ENCODE measurements around the gene EGLN3. TPM values are rescaled to one million over a fixed set of nuclear protein-coding genes. Genes with fewer than 3 reads are reported as not detected.
"Not testable (repeated sequence)": the region's sequence is repeated elsewhere in the genome, so short reads cannot be mapped to it uniquely, and the experiment has no call there.

EGLN3 gene
- total and polyA plus RNA-seq, 2 experiments from 2014 or later, result 26.6 to 33.1 TPM

DNA sequence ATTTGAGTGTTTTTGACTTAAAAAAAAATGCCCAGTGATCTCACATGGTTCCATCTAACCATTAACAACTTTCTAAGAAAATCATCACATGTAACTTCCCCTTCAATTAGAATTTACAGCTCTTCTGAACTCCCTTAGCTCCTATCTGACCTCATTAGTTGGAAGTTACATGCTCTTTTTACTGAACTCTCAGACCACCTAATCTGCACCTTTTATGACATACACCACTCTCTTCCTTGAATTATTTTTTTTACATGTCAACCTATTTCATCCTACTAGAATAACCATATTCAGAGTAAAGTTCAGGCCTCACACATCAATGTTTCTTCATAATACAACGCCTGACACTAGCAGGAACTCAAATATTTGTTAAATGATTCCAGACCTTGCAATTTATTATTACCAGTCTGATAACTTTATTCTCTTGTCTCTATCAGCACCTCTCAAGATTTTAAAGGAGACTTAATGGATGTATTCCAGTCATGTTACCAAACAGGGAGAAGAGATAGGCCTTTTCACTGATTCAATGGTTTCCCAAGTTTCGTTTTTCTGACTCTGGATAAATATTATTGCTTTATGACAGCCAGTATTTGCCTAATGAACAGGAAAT lies 21.0 kb downstream of the EGLN3 start:
- TF ChIP-seq, protein P1, sequence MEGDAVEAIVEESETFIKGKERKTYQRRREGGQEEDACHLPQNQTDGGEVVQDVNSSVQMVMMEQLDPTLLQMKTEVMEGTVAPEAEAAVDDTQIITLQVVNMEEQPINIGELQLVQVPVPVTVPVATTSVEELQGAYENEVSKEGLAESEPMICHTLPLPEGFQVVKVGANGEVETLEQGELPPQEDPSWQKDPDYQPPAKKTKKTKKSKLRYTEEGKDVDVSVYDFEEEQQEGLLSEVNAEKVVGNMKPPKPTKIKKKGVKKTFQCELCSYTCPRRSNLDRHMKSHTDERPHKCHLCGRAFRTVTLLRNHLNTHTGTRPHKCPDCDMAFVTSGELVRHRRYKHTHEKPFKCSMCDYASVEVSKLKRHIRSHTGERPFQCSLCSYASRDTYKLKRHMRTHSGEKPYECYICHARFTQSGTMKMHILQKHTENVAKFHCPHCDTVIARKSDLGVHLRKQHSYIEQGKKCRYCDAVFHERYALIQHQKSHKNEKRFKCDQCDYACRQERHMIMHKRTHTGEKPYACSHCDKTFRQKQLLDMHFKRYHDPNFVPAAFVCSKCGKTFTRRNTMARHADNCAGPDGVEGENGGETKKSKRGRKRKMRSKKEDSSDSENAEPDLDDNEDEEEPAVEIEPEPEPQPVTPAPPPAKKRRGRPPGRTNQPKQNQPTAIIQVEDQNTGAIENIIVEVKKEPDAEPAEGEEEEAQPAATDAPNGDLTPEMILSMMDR (IDR thresholded peaks at IDR 0.05; ENCODE audit: low read depth, low read length), result no peak
- Histone ChIP-seq H3K27me3 (no peaks in the 10 kb centered on the region), H3K4me1 (ENCODE audit: low read depth) (peaks cover 20% of the 10 kb centered on the region), H3K9me3 (ENCODE audit: low read depth) (no peaks in the 10 kb centered on the region), H3K4me3 (no peak overlapping the region), H3K27ac (no peak overlapping the region), H3K36me3 (peaks cover 17% of the 10 kb centered on the region)
- no peak for DNase-seq (ENCODE audit: low read depth in 1 of 2, low spot score in 1 of 2)

DNA sequence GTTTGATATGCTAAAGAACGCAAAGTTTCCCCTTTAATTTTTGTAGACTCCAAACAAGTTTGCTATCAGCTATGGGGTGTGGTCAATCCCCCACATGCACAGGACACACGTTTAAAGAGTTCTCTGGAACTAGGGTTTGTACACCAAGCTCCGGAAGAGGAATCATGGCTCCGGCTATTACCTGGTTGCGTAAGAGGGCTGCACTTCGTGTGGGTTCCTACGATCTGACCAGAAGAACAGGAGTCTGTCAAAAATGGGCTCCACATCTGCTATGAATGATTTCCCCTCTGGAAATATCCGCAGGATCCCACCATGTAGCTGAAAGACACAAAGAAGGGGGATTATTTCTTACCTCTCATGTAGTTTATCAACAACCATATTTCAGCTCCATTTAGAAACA lies 22.0 kb downstream of the EGLN3 start:
- no peak overlapping the region for H3K4me3 ChIP-seq
- TF ChIP-seq, protein P1 (IDR thresholded peaks at IDR 0.05; ENCODE audit: low read depth, low read length), result no peak
- H3K27me3 ChIP-seq, result no peaks in the 10 kb centered on the region
- peaks cover 24% of the 10 kb centered on the region for H3K36me3 ChIP-seq
- no peak for DNase-seq (ENCODE audit: low read depth in 1 of 2, low spot score in 1 of 2)
- H3K27ac ChIP-seq, result no peak overlapping the region
- H3K4me1 ChIP-seq (ENCODE audit: low read depth), result peaks cover 17% of the 10 kb centered on the region
- H3K9me3 ChIP-seq (ENCODE audit: low read depth), result no peaks in the 10 kb centered on the region

DNA sequence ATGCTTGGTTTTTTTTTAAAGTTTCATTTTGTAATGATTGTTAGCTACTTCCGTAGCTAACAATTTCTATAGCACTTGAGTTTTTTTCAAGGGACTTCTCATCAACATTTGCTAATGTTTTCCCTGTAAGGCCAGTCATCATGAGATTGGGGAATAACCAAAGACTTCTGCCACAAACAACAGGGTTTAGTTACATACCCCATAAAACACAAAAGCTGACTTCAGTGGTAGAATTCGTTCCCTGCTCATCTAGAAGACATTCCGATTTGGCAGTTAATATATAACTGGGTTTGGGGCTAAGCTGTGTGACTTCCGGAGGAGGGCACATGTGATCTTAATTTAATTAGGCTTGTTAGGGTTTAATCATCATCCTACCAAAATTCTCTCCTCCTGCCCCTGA lies 22.9 kb downstream of the EGLN3 start:
- H3K4me1 ChIP-seq (ENCODE audit: low read depth), result peaks cover 8% of the 10 kb centered on the region
- H3K27ac ChIP-seq, result no peak overlapping the region
- no peaks in the 10 kb centered on the region for H3K9me3 ChIP-seq (ENCODE audit: low read depth)
- H3K4me3 ChIP-seq, result no peak overlapping the region
- no peaks in the 10 kb centered on the region for H3K27me3 ChIP-seq
- TF ChIP-seq, protein P1 (IDR thresholded peaks at IDR 0.05; ENCODE audit: low read depth, low read length), result no peak
- H3K36me3 ChIP-seq, result peaks cover 26% of the 10 kb centered on the region
- DNase-seq (ENCODE audit: low read depth in 1 of 2, low spot score in 1 of 2), result no peak

DNA sequence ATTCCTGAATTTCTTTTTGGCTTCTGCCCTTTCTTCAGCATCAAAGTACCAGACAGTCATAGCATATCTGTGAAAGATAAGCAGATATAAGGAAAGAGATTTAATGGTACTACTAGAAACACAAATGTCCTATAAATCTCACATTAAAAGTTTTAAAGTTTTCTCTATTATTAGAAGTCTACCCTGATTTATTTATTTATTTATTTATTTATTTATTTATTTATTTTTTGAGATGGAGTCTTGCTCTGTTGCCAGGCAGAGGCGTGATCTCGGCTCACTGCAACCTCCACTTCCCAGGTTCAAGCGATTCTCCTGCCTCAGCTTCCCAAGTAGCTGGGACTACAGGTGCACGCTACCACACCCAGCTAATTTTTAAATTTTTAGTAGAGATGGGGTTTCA lies 23.9 kb downstream of the EGLN3 start:
- not testable (repeated sequence) for H3K27ac ChIP-seq; H3K4me1 ChIP-seq (ENCODE audit: low read depth); H3K4me3 ChIP-seq; H3K9me3 ChIP-seq (ENCODE audit: low read depth); H3K27me3 ChIP-seq; DNase-seq (ENCODE audit: low read depth in 1 of 2, low spot score in 1 of 2)
- H3K36me3 ChIP-seq, result peaks cover 26% of the 10 kb centered on the region

DNA sequence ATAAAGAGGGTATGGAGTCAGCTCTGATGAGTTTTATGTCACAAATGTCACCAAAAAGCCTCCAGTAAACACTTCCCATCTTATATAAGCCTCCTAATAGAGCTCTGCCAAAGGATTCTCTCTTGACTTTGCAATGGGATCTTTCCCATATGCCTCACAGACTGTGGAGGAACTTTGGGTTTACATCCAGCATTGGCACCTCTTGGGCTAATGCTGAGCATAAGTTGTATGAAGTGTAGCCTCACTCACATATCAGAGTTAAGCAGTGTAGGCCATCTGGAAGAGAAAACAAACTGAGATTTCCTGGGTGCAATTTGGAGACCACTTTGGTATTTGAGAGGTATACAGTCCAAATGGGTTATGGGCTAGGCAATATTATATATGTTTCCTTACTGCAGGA lies 24.9 kb downstream of the EGLN3 start:
- Histone ChIP-seq H3K4me1 (ENCODE audit: low read depth) (no peaks in the 10 kb centered on the region), H3K4me3 (no peak overlapping the region), H3K27ac (no peak overlapping the region), H3K36me3 (peaks cover 26% of the 10 kb centered on the region), H3K27me3 (no peaks in the 10 kb centered on the region), H3K9me3 (ENCODE audit: low read depth) (no peaks in the 10 kb centered on the region)
- no peak for DNase-seq (ENCODE audit: low read depth in 1 of 2, low spot score in 1 of 2)
- TF ChIP-seq, protein P1 (IDR thresholded peaks at IDR 0.05; ENCODE audit: low read depth, low read length), result no peak

DNA sequence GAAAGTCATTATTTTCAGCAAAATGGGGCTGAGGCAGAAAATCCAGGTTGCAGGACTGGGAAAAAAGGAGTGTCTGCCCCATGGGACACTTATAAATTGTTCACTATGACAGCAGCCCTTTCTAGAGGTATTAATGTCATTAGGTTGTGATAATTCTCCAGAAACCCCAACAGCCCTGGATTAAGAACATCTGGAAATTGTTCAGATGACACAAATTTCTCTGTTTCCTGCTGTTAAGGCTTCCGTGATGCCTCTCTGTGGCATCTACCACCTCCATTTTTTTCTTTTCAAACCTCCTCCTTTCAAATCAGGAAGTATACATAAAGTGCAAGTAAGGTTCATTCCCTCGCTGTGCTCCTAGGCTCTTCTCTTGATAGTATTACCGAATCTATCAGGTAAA lies 25.6 kb downstream of the EGLN3 start:
- no peak overlapping the region for H3K27ac ChIP-seq
- no peaks in the 10 kb centered on the region for H3K27me3 ChIP-seq

More for the DNA sequence above, 25.6 kb downstream of the EGLN3 start:
- no peaks in the 10 kb centered on the region for H3K4me1 ChIP-seq (ENCODE audit: low read depth)
- H3K9me3 ChIP-seq (ENCODE audit: low read depth), result no peaks in the 10 kb centered on the region
- TF ChIP-seq, protein P1 (IDR thresholded peaks at IDR 0.05; ENCODE audit: low read depth, low read length), result no peak
- no peak overlapping the region for H3K4me3 ChIP-seq
- H3K36me3 ChIP-seq, result peaks cover 26% of the 10 kb centered on the region
- no peak for DNase-seq (ENCODE audit: low read depth in 1 of 2, low spot score in 1 of 2)
